Activated naive CD4-positive, alpha-beta T cell treated with anti-CD3 and anti-CD28 coated beads, Interleukin-2, amount 50 U/mL, for 24 hours (primary cell): ENCODE measurements around the gene GINS2.

Experiments
- H3K27ac Mint-ChIP-seq: one replicate; pipeline ENCODE4 v1.8.0; 2021; ENCODE audit warnings: mild to moderate bottlenecking, mixed read lengths
- H3K27me3 Mint-ChIP-seq: one replicate; pipeline ENCODE4 v1.8.0; 2021; ENCODE audit warnings: mixed read lengths
- H3K36me3 Mint-ChIP-seq: one replicate; pipeline ENCODE4 v1.8.0; 2021; ENCODE audit warnings: mixed read lengths
- H3K4me1 Mint-ChIP-seq: one replicate; pipeline ENCODE4 v1.8.0; 2021; ENCODE audit warnings: mixed read lengths
- H3K4me3 Mint-ChIP-seq: one replicate; pipeline ENCODE4 v1.8.0; 2021; ENCODE audit warnings: mild to moderate bottlenecking, mixed read lengths
- H3K9me3 Mint-ChIP-seq: one replicate; pipeline ENCODE4 v1.8.0; 2021; ENCODE audit warnings: mixed read lengths

The GINS2 gene

DNA sequence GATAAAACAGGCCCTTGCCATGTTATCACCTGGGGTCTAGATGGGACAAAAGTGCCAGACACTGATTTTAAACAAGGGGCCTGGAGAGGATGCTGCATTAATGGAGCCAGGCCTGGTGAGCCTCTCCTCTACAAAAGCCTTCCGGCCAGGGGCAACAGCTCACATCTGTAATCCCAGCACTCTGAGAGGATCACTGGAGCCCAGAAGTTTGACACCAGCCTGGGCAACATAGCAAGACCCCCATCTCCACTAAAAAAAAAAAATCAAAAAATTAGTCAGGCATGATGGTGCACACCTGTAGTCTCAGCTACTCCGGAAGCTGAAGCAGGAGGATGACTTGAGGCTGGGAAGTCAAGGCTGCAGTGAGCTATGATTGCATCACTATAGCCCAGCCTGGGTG lies 3.5 kb downstream of the GINS2 start:
- no peak overlapping the region for H3K27ac Mint-ChIP-seq
- H3K27me3 Mint-ChIP-seq = no peaks in the 10 kb centered on the region
- H3K4me3 Mint-ChIP-seq = no peak overlapping the region
- peaks cover 2% of the 10 kb centered on the region for H3K36me3 Mint-ChIP-seq
- no peaks in the 10 kb centered on the region for H3K9me3 Mint-ChIP-seq
- peaks cover 6% of the 10 kb centered on the region for H3K4me1 Mint-ChIP-seq

DNA sequence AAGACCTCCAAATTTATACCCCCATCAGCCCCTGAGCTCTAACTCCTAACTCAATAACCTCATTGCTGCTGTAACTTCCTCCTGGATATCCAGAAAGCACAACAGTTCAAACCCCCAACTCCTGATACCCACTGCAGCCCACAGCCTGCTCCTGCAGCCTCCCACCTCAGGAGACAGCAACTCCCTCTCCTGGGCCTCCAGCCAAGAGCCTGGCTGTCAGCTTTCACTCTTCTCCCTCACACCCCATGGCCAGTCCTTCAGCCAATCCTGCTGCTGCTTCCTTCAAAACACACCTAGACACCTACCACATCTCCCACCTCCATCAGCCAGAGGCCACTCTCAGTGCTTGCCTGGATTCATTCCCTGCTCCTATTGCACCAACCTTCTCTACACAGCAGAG lies 5.4 kb downstream of the GINS2 start:
- H3K9me3 Mint-ChIP-seq = no peaks in the 10 kb centered on the region
- no peaks in the 10 kb centered on the region for H3K27me3 Mint-ChIP-seq
- no peak overlapping the region for H3K27ac Mint-ChIP-seq
- H3K36me3 Mint-ChIP-seq = peaks cover 2% of the 10 kb centered on the region
- no peak overlapping the region for H3K4me3 Mint-ChIP-seq
- peaks cover 6% of the 10 kb centered on the region for H3K4me1 Mint-ChIP-seq

DNA sequence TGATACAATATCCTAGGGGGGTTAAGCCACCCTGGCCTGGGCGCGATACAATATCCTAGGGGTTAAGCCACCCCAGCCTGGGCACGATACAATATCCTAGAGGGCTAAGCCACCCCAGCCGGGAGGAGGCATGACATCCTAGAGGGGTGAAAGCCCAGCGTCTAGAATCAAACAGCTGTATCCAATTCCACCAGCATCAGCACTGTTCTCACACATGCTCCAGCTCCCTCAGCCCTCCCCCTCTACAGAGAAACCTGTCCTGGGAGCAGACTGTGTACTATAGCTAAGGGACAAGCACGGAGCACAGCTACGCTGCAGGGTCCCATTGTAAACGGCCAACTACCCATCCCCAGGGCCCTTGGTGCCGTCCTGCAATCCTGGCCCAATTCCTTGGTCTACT lies 6.2 kb downstream of the GINS2 start:
- Mint-ChIP-seq H3K4me1 (peaks cover 6% of the 10 kb centered on the region), H3K36me3 (peaks cover 2% of the 10 kb centered on the region), H3K4me3 (no peak overlapping the region), H3K27me3 (no peaks in the 10 kb centered on the region), H3K27ac (no peak overlapping the region), H3K9me3 (no peaks in the 10 kb centered on the region)

DNA sequence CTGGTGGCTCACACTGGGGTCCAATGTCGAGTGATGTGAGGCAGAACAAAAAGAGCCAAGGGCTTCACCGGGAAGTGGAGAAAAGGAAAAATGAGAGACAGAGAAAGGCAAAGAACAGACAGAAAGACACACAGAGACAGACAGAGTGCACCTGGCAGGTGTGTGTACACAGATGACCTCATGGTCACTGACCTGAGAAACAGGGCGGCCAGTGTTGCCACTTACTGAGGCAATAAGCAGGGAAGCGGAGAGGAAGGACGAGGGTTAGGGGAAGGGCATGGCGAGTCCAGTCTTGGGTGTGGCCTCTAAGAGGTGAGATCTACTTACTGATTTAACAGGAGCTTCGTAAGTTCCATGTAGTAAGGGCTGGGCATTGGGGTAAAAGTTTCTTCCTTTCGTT lies 7.5 kb downstream of the GINS2 start:
- H3K9me3 Mint-ChIP-seq = no peaks in the 10 kb centered on the region
- no peak overlapping the region for H3K27ac Mint-ChIP-seq
- H3K4me3 Mint-ChIP-seq = no peak overlapping the region
- H3K27me3 Mint-ChIP-seq = no peaks in the 10 kb centered on the region
- peaks cover under 1% of the 10 kb centered on the region for H3K4me1 Mint-ChIP-seq
- H3K36me3 Mint-ChIP-seq = no peaks in the 10 kb centered on the region

DNA sequence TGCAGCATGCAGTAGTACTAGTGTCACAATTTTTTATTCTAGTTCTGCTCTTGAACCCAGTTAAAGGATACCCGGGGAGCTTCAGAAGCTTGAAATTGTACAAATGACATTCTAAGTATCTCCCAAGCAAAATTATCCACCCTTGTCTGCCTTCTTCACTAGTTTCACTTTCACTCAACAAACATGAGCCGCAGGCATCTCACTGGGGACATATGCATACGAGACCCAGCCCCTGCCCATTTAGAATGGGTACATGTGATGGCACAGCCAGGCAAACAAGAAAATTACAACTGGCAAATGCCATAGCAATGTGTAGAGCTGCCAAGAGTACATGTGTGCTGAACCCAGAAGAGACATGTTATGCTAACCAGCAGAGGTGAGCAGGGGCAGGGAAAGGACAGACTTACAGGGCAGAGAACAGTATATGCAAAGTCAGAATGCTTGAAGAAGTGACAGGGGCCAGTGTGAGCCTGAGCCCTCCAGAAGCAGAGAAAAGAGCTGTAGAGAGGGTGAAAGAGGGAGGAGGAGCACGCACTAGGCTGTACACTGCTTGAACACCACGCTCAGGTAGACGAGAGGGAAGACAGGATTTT lies 8.3 kb downstream of the GINS2 start:
- Mint-ChIP-seq H3K27me3 (no peaks in the 10 kb centered on the region), H3K4me3 (no peak overlapping the region), H3K9me3 (no peaks in the 10 kb centered on the region), H3K4me1 (no peaks in the 10 kb centered on the region), H3K27ac (no peak overlapping the region), H3K36me3 (no peaks in the 10 kb centered on the region)

DNA sequence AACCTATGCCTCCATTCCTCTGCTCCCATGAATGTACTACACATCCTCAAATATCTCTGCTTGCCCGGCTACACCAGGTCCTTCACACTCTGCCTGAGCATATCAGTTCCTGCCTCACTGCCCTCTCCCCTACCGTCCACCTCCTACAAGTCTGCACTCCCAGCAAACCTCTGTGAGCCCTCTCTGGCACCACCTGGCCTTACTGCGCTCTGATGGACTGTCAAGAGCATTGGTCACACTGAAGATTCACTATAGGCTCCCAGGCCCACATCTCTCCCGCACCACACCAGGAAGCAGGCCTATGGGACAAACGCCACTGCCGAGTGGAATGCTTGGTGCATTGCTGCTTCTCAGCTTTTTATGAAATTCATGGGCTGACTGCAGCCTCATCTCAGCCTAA lies 8.9 kb downstream of the GINS2 start:
- H3K27me3 Mint-ChIP-seq = no peaks in the 10 kb centered on the region
- no peak overlapping the region for H3K4me3 Mint-ChIP-seq
- no peak overlapping the region for H3K27ac Mint-ChIP-seq
- no peaks in the 10 kb centered on the region for H3K36me3 Mint-ChIP-seq
- H3K4me1 Mint-ChIP-seq = no peaks in the 10 kb centered on the region
- H3K9me3 Mint-ChIP-seq = no peaks in the 10 kb centered on the region

DNA sequence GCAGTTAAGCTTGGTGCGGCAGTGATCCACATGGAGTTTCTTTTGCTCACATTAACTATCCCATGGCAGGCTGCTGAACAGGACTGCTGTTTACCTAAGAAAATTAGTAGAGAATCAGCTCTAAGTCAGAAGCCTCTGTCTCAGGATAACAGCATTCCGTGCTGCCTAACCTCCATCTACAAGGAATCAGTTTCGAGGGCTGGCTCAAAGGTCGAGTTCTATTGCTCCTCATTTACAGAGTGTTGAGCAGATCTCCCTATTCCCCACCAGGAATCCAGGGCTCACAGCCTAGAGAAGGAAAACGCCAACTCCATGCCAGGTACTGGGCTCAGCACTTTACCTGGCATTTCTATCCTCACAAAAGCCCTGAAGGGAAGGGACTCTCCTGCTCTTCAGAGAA lies 9.9 kb downstream of the GINS2 start:
- Mint-ChIP-seq H3K27ac (peak overlapping the region; percentile 53), H3K27me3 (no peaks in the 10 kb centered on the region), H3K9me3 (no peaks in the 10 kb centered on the region), H3K4me1 (no peaks in the 10 kb centered on the region), H3K4me3 (no peak overlapping the region), H3K36me3 (peaks cover 1% of the 10 kb centered on the region)

DNA sequence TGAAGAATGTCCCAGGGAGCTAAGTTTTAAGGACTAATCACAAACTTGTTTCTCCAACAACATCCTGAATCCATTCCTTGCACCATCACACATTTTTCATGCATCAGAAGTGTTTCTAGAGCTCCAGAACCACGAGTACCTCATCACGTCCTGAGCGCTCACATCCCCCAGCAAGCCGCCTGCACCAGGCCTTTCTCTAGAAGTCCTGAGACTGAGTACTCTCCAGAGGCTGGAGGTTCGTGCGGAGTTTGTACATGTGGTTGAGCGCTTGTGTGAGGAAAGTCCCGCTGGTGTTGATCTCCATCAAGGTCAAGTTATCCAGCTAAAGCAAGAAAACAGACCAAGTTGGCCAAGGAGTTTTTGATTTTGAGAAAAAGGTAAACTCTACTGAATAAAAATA lies 10.7 kb downstream of the GINS2 start:
- Mint-ChIP-seq H3K36me3 (peaks cover 1% of the 10 kb centered on the region), H3K4me3 (no peak overlapping the region), H3K4me1 (no peaks in the 10 kb centered on the region), H3K27me3 (no peaks in the 10 kb centered on the region), H3K27ac (no peak overlapping the region), H3K9me3 (no peaks in the 10 kb centered on the region)

DNA sequence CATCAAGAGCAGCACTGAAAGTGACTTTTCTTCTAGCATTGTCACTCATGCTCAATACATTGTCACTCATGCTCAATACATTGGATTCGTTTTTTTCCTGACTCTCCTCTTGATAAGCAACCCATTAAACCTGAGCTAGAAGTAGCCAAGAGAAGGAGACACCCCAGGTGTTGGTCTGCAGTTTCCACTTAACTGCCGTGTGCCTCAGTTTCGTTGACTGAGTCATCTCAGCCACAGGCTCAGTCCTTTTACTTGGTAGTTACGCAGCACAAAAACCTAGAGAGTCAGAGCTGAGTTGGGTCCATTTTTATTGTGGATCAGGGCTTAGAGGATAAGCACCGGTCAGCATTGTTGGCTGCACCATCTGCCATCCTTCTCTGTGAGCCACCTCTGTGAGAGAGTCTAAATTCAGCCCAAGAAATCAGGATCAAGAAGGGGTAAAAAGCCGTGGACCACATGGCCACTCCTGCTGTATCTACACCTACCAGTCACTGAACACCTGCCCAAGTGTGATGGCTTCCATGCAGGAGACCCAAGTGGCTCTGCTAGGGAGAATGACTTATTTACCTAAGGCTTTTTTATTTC lies 11.3 kb downstream of the GINS2 start:
- Mint-ChIP-seq H3K4me1 (no peaks in the 10 kb centered on the region), H3K36me3 (peaks cover 3% of the 10 kb centered on the region), H3K4me3 (no peak overlapping the region), H3K27ac (no peak overlapping the region), H3K9me3 (no peaks in the 10 kb centered on the region), H3K27me3 (no peaks in the 10 kb centered on the region)

DNA sequence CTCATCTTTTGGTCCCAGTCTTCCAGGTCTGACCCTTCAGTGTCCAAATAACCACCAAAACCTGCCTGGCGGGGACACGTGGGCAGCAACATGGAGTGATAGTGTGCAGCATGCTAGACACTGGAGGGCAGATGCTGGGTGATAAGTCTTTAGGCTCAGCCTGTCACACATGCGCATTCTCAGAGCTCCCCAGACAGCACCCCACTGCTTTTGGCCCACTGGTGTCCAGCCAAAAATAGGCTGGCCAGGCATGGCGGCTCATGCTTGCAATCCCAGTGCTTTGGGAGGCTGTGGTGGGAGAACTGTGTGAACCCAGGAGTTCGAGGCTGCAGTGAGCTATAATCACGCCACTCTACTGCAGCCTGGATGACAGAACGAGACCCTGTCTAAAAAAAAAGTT lies 12.3 kb downstream of the GINS2 start:
- no peaks in the 10 kb centered on the region for H3K9me3 Mint-ChIP-seq
- H3K4me3 Mint-ChIP-seq = no peak overlapping the region
- H3K36me3 Mint-ChIP-seq = peaks cover 3% of the 10 kb centered on the region
- H3K4me1 Mint-ChIP-seq = no peaks in the 10 kb centered on the region
- H3K27ac Mint-ChIP-seq = no peak overlapping the region
- H3K27me3 Mint-ChIP-seq = no peaks in the 10 kb centered on the region

DNA sequence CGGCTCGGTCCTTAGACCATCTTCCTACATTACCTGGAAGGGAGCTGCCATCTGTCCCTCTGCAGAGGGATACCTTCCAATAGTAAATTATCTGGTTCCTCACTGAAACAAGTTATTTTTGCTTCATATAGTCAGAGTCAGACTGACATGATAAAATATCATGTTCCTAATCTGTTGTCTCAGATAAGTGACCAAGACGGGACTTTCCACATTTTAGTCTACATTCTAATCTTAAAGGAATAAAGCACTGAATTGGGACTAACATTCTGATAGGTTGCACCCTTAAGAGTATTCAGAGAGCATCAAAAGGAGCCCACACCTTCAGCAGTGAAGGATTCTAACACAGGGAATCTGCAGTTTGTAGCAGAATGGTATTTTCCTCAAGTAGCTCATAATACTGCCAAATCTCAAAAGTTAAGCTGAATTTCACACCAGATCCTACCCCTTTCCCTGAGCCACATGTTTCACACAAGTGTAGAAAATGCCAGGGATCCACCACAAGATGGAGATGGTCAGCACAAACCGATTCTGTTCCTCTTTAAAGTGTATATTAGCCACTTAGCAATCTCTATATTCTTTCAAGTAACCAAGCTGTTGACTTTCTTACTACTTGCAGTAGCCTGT lies 13.4 kb downstream of the GINS2 start:
- no peaks in the 10 kb centered on the region for H3K27me3 Mint-ChIP-seq
- H3K36me3 Mint-ChIP-seq = peaks cover 5% of the 10 kb centered on the region
- no peaks in the 10 kb centered on the region for H3K9me3 Mint-ChIP-seq
- no peaks in the 10 kb centered on the region for H3K4me1 Mint-ChIP-seq
- no peak overlapping the region for H3K4me3 Mint-ChIP-seq
- peak overlapping the region; percentile 35 for H3K27ac Mint-ChIP-seq

DNA sequence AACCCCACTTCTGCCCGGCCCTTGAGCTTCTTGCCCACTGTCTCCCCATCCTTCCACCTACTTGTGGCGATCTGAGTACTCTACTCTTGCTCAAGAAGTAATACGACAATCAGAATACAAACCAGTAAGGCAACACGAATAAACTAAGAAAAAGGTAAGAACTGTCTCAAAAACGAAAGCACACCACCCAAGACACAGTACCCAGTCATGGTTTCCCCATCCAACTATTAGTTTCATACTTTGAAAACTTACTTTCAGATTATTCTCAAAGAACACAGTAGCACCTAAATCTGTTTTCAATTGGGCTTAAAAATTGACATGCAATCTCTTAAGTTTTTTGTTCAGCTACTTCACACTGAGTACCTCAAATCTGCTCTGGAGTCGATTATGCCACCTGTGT lies 13.9 kb downstream of the GINS2 start:
- Mint-ChIP-seq H3K27ac (peak overlapping the region; percentile 48), H3K36me3 (peaks cover 6% of the 10 kb centered on the region)

DNA sequence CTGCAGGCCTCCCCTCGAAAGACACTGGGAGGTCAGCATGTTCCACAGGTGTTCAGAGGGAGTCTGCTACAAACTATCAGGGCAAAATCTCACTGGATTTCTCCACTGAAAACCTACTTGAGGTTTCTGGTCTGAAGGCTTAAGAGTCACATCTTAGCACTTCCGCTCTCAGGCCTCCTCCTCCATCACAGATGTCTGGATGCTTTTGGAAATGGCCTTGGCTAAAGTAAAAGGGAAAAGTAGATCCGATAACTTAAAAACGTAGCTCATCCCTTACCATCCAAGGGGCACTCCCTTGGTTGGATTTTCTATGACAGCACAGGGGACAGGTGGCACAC lies 14.4 kb downstream of the GINS2 start:
- Mint-ChIP-seq H3K9me3 (no peaks in the 10 kb centered on the region), H3K4me1 (no peaks in the 10 kb centered on the region), H3K27me3 (no peaks in the 10 kb centered on the region), H3K27ac (peak overlapping the region; percentile 76), H3K36me3 (peaks cover 10% of the 10 kb centered on the region), H3K4me3 (no peak overlapping the region)

More for the DNA sequence above, 13.9 kb downstream of the GINS2 start:
- no peak overlapping the region for H3K4me3 Mint-ChIP-seq
- H3K4me1 Mint-ChIP-seq = no peaks in the 10 kb centered on the region
- H3K9me3 Mint-ChIP-seq = no peaks in the 10 kb centered on the region
- no peaks in the 10 kb centered on the region for H3K27me3 Mint-ChIP-seq

DNA sequence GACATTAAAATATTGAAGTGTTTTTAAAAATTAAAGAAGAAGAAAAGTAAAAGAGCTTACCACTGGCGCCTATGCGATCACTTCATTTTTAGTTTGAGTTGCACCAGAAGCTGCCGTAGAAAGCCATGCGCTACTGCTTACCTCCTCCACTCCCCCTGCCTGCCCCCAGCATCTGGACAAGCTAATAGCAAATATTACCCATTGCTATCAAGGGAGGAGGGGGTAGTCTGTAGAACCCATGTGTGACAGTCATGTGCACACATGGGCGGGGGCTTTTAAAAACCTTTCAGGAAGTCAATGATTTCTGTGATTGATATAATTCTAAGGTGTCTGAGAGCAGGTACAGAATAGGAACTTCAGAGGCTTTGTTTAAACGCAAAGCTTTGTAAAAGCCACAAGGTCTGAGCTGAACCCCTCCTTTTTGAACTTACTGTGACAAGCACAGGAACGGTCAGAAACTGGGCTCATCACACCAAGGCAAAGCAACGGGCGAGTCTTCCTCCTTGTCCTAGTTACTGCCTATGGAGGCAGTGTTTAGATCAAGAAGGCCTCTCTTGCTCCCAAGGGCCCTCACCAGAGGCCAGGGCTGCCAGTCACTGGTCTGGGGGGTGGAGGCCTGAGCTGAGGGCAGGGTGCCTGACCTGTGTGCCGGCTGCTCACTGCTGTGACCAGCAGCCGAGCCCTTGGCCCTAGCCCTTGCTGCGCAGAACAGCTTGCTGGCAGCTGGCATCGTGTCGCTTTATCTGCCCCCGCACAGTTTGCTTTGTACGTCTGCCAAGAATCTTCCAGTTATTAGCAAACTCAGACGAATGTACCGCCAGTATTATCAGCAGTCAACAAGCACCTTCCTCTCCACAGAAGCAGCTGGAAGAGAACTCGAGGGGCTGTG lies 15.0 kb downstream of the GINS2 start:
- Mint-ChIP-seq H3K36me3 (peaks cover 10% of the 10 kb centered on the region), H3K27ac (peak overlapping the region; percentile 76), H3K27me3 (no peaks in the 10 kb centered on the region), H3K9me3 (no peaks in the 10 kb centered on the region), H3K4me1 (no peaks in the 10 kb centered on the region), H3K4me3 (no peak overlapping the region)

DNA sequence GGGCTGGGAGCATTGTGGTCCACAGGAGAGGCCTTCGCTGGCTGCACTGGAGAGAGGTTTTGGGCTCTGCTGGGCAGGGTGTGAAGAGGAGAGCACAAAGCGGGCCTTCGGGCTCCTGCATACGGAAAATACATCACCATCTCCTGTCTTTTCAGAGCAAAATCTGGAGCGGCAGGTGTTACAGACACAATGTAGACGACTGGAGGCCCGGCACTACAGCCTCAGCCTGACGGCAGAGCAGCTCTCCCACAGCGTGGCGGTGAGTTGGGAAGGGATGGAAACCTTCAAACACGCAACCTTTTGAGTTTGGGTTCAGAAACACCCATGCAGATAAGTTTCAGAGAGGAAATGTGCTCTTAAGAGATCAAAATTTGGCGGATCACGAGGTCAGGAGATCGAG lies 17.9 kb downstream of the GINS2 start:
- Mint-ChIP-seq H3K4me1 (no peaks in the 10 kb centered on the region), H3K9me3 (no peaks in the 10 kb centered on the region), H3K27me3 (no peaks in the 10 kb centered on the region), H3K4me3 (no peak overlapping the region), H3K36me3 (peaks cover 10% of the 10 kb centered on the region), H3K27ac (no peak overlapping the region)
